Stimulated activated CD4-positive, alpha-beta T cell treated with anti-CD3 and anti-CD28 coated beads, Interleukin-1b, Interleukin-23, amount 100 ng/mL, for 1 hour (primary cell): ENCODE measurements around the gene ASB16.
A peak's percentile ranks its signal among the peaks of the same experiment; 100 is the strongest.
"Not testable (repeated sequence)": the region's sequence is repeated elsewhere in the genome, so short reads cannot be mapped to it uniquely, and the experiment has no call there.

Experiments used
- DNase-seq, 2 donors: peaks; one replicate each; pipeline ENCODE4 v3.0.0-alpha.2; 2020; ENCODE audit warnings: low read depth in 2 of 2

ASB16 gene

DNA sequence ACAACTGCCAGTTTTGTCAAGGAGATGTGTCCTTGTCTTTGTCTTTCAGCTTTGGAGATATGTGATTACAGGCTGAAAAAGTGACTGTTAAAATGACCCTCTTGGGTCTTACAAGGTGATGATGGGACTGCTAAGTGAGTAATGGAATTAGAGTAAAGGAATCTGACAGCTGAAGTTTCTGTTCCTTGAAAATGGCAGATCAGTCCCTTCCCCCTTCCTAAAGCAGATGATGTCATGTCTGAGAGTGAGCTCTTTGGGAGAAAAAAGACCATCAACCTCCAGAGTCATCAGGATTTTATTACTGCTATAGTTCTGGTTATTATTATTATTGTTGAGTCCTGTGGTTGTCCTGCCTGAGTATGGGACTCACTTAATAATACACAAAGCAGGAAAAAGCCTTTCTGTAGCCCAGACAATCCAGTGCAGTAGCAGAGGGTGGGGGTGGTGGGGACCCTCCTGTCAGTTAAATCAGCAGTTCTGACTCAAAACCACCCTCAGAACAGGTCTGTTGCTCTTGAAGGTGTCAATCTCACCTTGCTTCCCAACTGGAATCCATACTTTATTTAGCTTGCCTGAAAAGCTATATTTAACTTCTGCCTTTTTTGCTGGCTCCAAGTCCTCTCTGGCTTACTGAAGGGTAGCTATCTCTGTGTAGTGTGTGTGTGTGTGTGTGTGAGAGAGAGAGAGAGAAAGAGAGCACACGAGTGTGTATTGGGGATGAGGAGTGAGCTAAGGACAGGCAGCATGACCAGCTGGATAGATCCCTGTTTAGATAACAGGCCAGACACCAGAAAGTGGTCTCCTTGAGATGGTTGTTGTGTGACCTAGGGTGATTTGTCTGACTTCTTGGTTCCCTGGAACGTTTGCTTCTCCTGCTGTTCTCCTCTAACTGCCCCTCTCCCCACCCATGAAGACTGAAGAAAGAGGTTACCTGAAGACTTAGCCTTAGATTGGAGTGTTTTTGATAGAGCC is 23.8 kb upstream of the ASB16 start:
- DNase-seq, result no peak

GRCh38 chr17:44147812-44148211 is 22.7 kb upstream of the ASB16 start:
- DNase-seq, result no peak

- DNase-seq, result not testable (repeated sequence)
Observed at GRCh38 chr17:44149066-44149465, 21.4 kb upstream of the ASB16 start.

GRCh38 chr17:44149750-44150329 is 20.7 kb upstream of the ASB16 start:
- no peak for DNase-seq

- no peak for DNase-seq
Observed at GRCh38 chr17:44152875-44153274, 17.6 kb upstream of the ASB16 start.

DNA sequence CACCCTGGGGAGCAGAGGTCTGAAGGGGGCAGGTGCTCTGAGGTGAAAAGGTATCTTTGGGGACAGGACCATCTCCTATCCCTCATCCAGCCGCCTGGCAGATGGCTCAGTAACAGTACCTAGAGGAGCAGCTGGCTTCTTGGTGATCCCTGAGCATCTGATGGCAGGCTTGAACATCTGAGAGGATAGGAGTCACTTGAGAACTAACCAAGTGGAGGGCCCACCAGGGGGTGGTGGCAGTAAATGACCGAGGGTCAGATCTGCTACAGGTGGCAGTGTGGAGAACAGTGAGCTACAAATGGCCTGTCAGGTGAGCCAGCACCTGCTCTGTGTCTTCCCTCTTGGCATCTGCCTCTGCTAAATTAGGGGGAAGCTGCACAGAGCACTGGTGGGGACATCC is 15.0 kb upstream of the ASB16 start:
- DNase-seq, result no peak

GRCh38 chr17:44159519-44160210 is 10.8 kb upstream of the ASB16 start:
- no peak for DNase-seq

DNA sequence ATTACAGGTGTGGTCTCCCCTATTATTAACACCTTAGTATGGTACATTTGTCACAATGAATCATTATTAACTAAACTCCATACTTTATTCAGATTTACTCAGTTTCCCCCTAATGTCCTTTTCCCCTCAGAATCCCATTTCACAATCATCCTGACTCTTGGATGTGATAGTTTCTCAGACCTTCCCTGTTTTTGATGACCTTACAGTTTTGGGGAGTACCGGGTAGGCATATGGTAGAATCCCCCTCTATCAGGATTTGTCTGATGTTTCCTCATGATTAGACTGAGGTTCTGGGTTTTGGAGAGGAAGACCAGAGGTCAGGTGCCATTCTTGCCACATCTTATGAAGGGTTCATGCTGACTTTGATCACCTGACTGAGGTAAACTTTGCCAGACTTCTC is 6.0 kb upstream of the ASB16 start:
- DNase-seq, result no peak

GRCh38 chr17:44167181-44167861 is 3.2 kb upstream of the ASB16 start:
- no peak for DNase-seq

DNA sequence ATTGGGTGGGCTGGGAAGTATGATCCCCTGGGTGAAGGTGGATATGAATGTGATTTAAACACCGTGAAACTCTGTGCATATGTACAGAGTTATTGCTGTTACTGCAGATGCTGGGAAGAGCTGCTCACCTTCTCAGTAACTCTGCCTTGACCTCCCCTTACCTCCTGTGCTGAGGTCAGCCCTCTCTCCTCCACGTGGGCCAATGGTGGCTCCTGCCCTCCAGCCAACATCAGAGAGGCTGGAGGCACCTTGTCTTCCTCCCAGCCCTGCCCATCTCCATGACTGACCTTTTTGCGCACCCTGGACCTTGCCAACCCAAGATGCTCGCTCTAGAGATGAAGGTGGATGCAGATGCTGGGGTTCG is 387 bp upstream of the ASB16 start:
- DNase-seq, result no peak

DNA sequence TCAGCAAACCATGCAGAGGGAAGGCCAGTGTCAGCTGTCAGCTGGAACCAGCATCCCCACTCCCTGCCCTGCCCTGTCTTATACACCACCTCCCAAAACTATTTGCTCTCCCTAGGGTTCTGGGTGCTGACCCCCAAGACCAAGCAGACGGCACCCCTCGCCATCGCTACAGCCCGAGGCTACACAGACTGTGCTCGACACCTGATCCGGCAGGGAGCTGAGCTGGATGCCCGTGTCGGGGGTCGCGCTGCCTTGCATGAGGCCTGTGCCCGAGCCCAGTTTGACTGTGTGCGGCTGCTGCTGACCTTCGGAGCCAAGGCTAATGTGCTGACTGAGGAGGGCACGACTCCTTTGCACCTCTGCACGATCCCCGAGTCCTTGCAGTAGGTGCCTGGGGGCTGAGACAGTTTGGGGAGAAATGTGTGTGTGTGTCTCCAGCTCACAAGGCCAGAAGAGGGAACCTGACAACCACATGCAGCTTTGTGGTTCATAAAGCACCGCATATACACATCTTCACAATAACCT is 1.5 kb downstream of the ASB16 start:
- DNase-seq, result no peak

DNA sequence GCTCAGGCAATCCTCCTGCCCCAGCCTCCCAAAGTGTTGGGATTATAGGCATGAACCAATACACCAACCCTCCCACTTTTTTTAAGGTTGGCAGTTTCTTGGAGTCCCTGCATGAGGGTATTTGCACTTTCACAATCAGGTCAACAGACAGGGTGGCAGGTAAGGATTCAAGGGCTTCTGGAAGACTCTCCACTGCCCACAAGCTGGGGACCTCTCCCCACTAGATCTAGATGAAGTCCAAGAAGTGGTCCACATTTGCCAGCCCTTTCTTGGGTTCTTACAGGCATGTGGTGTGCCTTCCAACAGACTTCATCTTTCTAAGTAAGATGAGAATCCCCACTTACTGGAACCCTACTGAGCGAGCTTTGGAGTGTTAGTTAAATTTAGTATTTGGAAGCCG is 3.9 kb downstream of the ASB16 start:
- DNase-seq, result no peak

- no peak for DNase-seq
Observed at GRCh38 chr17:44176257-44176656, 5.8 kb downstream of the ASB16 start.

DNA sequence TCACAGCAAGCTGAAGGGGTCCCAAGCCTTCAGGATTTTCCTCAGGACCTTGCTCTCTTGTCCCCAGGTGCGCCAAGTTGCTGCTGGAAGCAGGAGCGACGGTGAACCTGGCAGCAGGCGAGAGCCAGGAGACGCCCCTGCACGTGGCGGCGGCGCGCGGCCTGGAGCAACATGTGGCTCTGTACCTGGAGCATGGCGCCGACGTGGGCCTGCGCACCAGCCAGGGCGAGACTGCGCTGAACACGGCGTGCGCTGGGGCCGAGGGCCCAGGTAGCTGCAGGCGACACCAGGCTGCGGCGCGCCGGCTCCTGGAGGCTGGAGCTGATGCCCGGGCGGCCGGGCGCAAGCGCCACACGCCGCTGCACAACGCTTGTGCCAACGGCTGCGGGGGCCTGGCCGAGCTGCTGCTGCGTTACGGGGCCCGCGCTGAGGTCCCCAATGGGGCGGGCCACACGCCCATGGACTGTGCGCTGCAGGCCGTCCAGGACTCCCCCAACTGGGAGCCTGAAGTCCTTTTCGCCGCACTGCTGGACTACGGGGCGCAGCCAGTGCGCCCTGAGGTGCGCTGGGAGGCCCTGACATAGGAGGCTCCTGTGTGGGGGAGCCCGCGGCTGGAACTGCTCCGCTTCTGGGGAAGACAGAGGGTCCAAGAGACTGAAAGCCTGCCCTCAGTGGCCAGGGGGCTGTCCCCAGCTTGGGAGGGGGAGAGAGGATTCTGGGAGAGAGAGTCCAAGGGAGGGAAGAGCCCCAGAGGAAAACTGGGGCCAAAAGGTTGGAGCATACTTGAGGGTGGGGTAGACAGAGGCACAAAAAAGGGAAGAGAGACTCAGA is 6.4 kb downstream of the ASB16 start:
- no peak for DNase-seq

- DNase-seq, result no peak
Observed at GRCh38 chr17:44177640-44178039, 7.1 kb downstream of the ASB16 start.

GRCh38 chr17:44178133-44178532 is 7.6 kb downstream of the ASB16 start:
- DNase-seq, result no peak

- DNase-seq, result no peak
Observed at GRCh38 chr17:44183024-44183423, 12.5 kb downstream of the ASB16 start.

GRCh38 chr17:44184212-44184810 is 13.8 kb downstream of the ASB16 start:
- DNase-seq, result no peak

DNA sequence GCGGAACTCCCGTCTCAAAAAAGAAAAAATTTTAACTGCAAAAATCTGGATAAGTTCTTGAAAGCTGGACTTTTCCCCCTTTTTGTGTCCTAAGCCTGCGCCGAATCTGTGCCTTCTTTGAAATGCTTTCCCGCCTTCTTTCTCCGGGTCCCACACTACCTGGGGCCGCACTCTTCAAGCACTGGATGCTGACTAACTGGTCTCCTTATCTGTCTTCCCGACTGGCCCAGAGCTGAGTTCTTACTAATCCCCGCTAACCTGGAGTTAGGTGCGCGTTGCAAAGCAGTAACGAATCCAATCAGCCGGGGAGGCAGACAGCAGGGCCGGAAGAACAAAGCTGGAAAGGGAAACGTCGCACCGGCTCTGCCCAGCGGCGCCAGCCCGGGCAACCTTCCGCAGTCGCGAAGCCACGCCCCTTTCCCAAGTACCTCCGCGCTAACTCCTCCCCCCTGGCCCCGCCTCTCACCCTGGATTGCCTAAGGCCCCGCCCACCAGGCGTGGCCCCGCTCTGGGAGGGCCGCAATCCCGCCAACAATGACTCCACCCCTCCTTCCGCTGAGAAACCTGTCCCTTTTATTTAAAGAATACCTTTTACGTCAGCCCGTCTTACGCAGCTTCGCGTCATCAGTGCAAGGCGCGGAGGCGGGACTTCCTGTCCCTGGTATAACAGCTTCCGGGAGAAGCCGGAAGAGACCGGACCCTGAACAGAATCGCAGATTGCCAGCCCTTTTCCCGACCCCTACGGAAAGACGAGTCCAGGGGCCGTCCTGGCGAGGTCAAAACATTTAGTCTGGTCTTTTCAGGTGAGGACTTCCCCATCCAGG is 16.0 kb downstream of the ASB16 start, which contains the start of gene TMUB2:
Gene TMUB2 (plus strand): TSS at position 666 of the 824 bp plus-strand sequence. CDS start 737 bp downstream, outside the sequence.
- peak; percentile 99 to 100 for DNase-seq
